Breast epithelium (tissue), 4 donors: ENCODE results near the gene PSMD12. TPM values are rescaled to one million over a fixed set of nuclear protein-coding genes. Genes with fewer than 3 reads are reported as not detected.

Source experiments
- DNase-seq, 2 donors: peaks; one replicate each; pipeline ENCODE4 v3.0.0-alpha.2; 2019; ENCODE audit warnings: low spot score in 2 of 2
- H3K27ac ChIP-seq, 2 donors: fragments of 200-600 bp; sonication (generic) in 1 of 2; one replicate each; pipeline ENCODE4 v1.5.1; 2016 to 2019; ENCODE audit warnings: mild to moderate bottlenecking in 1 of 2
- H3K27me3 ChIP-seq, 2 donors: fragments of 200-600 bp; sonication (generic) in 1 of 2; one replicate each; pipeline versions ENCODE4 v1.5.1 to v1.6.0; 2017 to 2019; ENCODE audit warnings: control low read depth in 1 of 2, mild to moderate bottlenecking in 1 of 2
- H3K36me3 ChIP-seq: fragments of 200-600 bp; one replicate; pipeline ENCODE4 v1.5.1; 2019
- H3K4me1 ChIP-seq, 2 donors: fragments of 200-600 bp; sonication (generic); one replicate each; pipeline ENCODE4 v1.5.1; 2016 to 2019; ENCODE audit warnings: control low read depth in 1 of 2
- H3K4me3 ChIP-seq, 3 donors: fragments of 200-600 bp; sonication (generic); 1 replicate in 2 of 3; 2 replicates in 1 of 3; pipeline ENCODE4 v1.5.1; 2016 to 2019; ENCODE audit warnings: mild to moderate bottlenecking in 3 of 3, moderate library complexity in 2 of 3
- H3K9me3 ChIP-seq, 2 donors: fragments of 200-600 bp; sonication (generic) in 1 of 2; one replicate each; pipeline ENCODE4 v1.5.1; 2016 to 2019; ENCODE audit warnings: control low read depth in 1 of 2
- POLR2A ChIP-seq: fragments of 450-650 bp; IDR thresholded peaks from one replicate; pipeline ENCODE4 v1.6.1; 2016; ENCODE audit warnings: antibody characterized with exemption, mild to moderate bottlenecking, moderate library complexity
- POLR2AphosphoS5 ChIP-seq, 3 donors: sonication (generic); formaldehyde crosslinking; IDR thresholded peaks; one replicate each; pipeline ENCODE4 v1.6.1; 2017; ENCODE audit warnings: antibody characterized with exemption in 3 of 3
- intact Hi-C: fragments of 100-400 bp; cut with DNase I; formaldehyde crosslinking; loops from one replicate; pipeline ENCODE4 v1.15.1; 2023; ENCODE audit warnings: low total_unique reads
- total RNA-seq, 3 donors: library from RNA; depleted of rRNA; stranded (reverse); fragments of >200 nt; gene quantifications; one replicate each; pipeline ENCODE4 v1.1.0, GENCODE V29; 2016
- TF ChIP-seq, protein P1 (sequence below), 3 donors: fragments of 450-650 bp; IDR thresholded peaks; one replicate each; pipeline ENCODE4 v1.5.1; 2016 to 2017; ENCODE audit warnings: antibody characterized with exemption in 3 of 3, mild to moderate bottlenecking in 3 of 3, moderate library complexity in 3 of 3

Gene PSMD12
- 10 to 100 TPM; 21.2 to 33.6 (median 30.5) TPM for total RNA-seq

DNA sequence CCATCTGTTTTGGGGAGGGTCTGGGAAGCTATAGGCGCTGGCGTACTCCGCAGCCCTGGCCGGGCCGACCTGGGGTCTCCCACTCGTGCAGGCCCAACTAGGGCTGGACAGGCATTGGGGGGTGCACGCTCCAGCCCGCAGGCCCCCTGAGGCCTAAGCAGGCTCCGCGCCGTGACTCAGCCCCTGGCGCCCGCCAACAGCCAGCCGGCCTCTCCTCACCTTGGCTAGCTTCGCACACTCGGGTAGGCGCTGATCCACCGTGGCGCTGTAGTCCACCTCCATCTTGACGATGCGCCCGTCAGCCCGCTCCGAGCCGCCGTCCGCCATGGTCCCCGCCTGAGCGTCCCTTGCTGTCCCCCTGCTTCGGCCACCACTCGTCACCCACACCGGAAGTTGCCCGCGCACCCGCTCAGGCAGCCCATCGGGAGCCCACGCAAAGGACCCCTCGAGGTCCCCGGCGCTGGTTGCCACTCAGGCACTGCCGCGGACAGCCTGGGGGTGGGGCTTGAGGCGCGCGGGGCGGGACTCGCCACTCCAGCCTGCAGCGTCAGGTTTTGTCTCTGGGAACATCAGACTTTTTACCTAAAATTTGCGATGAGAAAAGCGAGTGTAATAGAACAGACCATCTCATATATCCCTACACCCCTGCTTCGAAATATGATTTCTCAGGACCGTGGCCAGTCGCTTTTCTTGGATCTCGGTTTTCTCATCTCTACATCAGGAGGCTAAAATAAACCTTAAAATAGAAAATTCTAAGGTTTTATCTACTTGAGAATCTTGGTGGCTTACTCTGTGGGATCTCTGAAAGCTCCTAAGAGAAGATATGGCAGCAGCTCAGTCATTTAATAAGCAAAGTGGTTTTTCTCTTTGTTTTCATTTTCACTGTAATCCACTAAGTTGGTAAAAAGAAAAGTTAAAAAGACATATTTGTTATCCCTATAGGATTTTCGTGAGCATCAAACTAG lies at the start of gene PSMD12:
TSS of gene PSMD12 (minus strand) at position 385 of the 965 bp plus-strand sequence. CDS start at position 327, 58 bp downstream.
- H3K36me3 ChIP-seq: no peaks in the 10 kb centered on the region
- peak within 1 kb of the TSS; percentile 93 to 95 for H3K27ac ChIP-seq
- TF ChIP-seq POLR2A (peak; percentile 53), POLR2AphosphoS5 (IDR thresholded peaks at IDR 0.05) (peak; percentile 88 to 93 (median 91))
- TF ChIP-seq, protein P1, sequence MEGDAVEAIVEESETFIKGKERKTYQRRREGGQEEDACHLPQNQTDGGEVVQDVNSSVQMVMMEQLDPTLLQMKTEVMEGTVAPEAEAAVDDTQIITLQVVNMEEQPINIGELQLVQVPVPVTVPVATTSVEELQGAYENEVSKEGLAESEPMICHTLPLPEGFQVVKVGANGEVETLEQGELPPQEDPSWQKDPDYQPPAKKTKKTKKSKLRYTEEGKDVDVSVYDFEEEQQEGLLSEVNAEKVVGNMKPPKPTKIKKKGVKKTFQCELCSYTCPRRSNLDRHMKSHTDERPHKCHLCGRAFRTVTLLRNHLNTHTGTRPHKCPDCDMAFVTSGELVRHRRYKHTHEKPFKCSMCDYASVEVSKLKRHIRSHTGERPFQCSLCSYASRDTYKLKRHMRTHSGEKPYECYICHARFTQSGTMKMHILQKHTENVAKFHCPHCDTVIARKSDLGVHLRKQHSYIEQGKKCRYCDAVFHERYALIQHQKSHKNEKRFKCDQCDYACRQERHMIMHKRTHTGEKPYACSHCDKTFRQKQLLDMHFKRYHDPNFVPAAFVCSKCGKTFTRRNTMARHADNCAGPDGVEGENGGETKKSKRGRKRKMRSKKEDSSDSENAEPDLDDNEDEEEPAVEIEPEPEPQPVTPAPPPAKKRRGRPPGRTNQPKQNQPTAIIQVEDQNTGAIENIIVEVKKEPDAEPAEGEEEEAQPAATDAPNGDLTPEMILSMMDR (IDR thresholded peaks at IDR 0.05): no peak
- no peaks in the 10 kb centered on the region for H3K4me1 ChIP-seq
- peak within 1 kb of the TSS; percentile 89 to 99 (median 95) for H3K4me3 ChIP-seq
- DNase-seq: peak; percentile 91 to 92
- H3K9me3 ChIP-seq: no peaks in the 10 kb centered on the region
- H3K27me3 ChIP-seq: no peaks in the 10 kb centered on the region
- intact Hi-C loops: no loop called here

GRCh38 chr17:67415291-67415690 lies 48.9 kb upstream of the PSMD12 start:
- H3K27me3 ChIP-seq: no peaks in the 10 kb centered on the region
- H3K4me1 ChIP-seq: no peaks in the 10 kb centered on the region
- H3K4me3 ChIP-seq: no peak overlapping the region
- no peak for DNase-seq
- intact Hi-C loops: no loop called here
- H3K9me3 ChIP-seq: peaks cover 0 to 7% of the 10 kb centered on the region in 2 donors
- no peak for TF ChIP-seq POLR2A
- H3K27ac ChIP-seq: no peak overlapping the region
- no peaks in the 10 kb centered on the region for H3K36me3 ChIP-seq

DNA sequence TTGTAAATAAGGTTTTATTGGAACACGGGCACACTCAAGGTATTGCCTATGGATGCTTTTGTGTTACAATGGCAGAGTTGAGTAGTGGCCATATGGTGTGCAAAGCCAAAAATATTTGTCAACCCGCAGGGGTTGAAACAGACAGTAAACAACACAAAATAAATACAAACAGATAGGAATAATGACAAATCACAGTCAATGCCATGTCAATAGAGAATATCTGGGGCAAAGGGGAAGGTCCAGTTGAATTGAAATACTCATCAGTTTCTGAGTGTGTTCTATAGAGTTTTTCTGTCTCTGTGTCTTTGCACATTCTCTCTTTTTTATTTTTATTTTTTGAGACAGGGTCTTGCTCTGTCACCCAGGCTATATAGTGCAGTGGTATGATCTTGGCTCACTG lies 48.2 kb upstream of the PSMD12 start:
- Histone ChIP-seq H3K4me1 (no peaks in the 10 kb centered on the region), H3K27ac (no peak overlapping the region), H3K9me3 (peaks cover 0 to 7% of the 10 kb centered on the region in 2 donors), H3K27me3 (no peaks in the 10 kb centered on the region), H3K4me3 (no peak overlapping the region), H3K36me3 (no peaks in the 10 kb centered on the region)
- intact Hi-C loops: no loop called here
- TF ChIP-seq, protein P1 (IDR thresholded peaks at IDR 0.05): no peak
- no peak for TF ChIP-seq POLR2AphosphoS5 (IDR thresholded peaks at IDR 0.05)
- no peak for TF ChIP-seq POLR2A
- DNase-seq: no peak

- Histone ChIP-seq H3K36me3 (no peaks in the 10 kb centered on the region), H3K9me3 (peaks cover 0 to 7% of the 10 kb centered on the region in 2 donors), H3K4me1 (no peaks in the 10 kb centered on the region), H3K27ac (no peak overlapping the region), H3K27me3 (no peaks in the 10 kb centered on the region), H3K4me3 (no peak overlapping the region)
- DNase-seq: no peak
- no peak for TF ChIP-seq POLR2A
- TF ChIP-seq POLR2AphosphoS5 (IDR thresholded peaks at IDR 0.05): no peak
- TF ChIP-seq, protein P1 (IDR thresholded peaks at IDR 0.05): no peak
- intact Hi-C loops: no loop called here
These were observed 47.8 kb upstream of the PSMD12 start for GRCh38 chr17:67414130-67414529.

GRCh38 chr17:67413388-67413787 lies 47.0 kb upstream of the PSMD12 start:
- intact Hi-C loops: no loop called here
- Histone ChIP-seq H3K27ac (no peak overlapping the region), H3K27me3 (no peaks in the 10 kb centered on the region), H3K4me1 (no peaks in the 10 kb centered on the region), H3K36me3 (no peaks in the 10 kb centered on the region), H3K4me3 (no peak overlapping the region), H3K9me3 (peaks cover 0 to 7% of the 10 kb centered on the region in 2 donors)
- no peak for TF ChIP-seq POLR2AphosphoS5 (IDR thresholded peaks at IDR 0.05)
- no peak for TF ChIP-seq POLR2A
- TF ChIP-seq, protein P1 (IDR thresholded peaks at IDR 0.05): no peak
- no peak for DNase-seq
